PC-9 (cell line): ENCODE measurements around the gene PEF1. TPM values are rescaled to one million over a fixed set of nuclear protein-coding genes. Genes with fewer than 3 reads are reported as not detected.

ENCODE experiments used
- BruUV-seq: library from RNA; stranded (reverse); fragments of 400-500 nt; replicated peaks from 2 replicates; lab custom pipeline; 2021; lab: Mats Ljungman, UMichigan
- CTCF ChIA-PET: fragments of 300-600 bp; sonication (Branson Sonifier 250); formaldehyde crosslinking; loops from one replicate; lab custom pipeline; 2022; ENCODE audit warnings: antibody characterized with exemption; lab: Charles Lee
- POLR2A ChIA-PET: fragments of 300-600 bp; sonication (Branson Sonifier 250); formaldehyde crosslinking; loops from one replicate; lab custom pipeline; 2022; ENCODE audit warnings: antibody characterized with exemption; ENCODE audit not compliant: unreplicated experiment; lab: Charles Lee
- DNase-seq, 2 experiments: peaks; one replicate each; pipeline versions ENCODE4 v3.0.0 to v3.0.0-alpha.2; 2015 to 2022; ENCODE audit warnings: mixed read lengths in 1 of 2
- H2AFZ ChIP-seq: fragments of 200-600 bp; sonication (generic); 2 replicates; pipeline ENCODE4 v1.8.1; 2017; ENCODE audit warnings: antibody characterized with exemption
- H3F3A ChIP-seq: fragments of 200-600 bp; sonication (generic); 2 replicates; pipeline ENCODE4 v1.8.1; 2017; ENCODE audit warnings: antibody characterized with exemption, mild to moderate bottlenecking, low read depth; ENCODE audit not compliant: insufficient read depth
- H3K27ac ChIP-seq: fragments of 200-600 bp; sonication (generic); 2 replicates; pipeline ENCODE4 v1.6.1; 2016; ENCODE audit warnings: mixed run types
- H3K27me3 ChIP-seq: fragments of 200-600 bp; sonication (generic); 2 replicates; pipeline ENCODE4 v1.6.1; 2016; ENCODE audit warnings: low read depth, mixed run types; ENCODE audit not compliant: insufficient read depth
- H3K36me3 ChIP-seq: fragments of 200-600 bp; sonication (generic); 2 replicates; pipeline ENCODE4 v1.6.1; 2016; ENCODE audit warnings: low read depth, mixed run types
- H3K4me1 ChIP-seq: fragments of 200-600 bp; sonication (generic); replicated peaks from 2 replicates; pipeline ENCODE4 v1.6.1; 2016; ENCODE audit warnings: mixed run types; ENCODE audit not compliant: insufficient read depth
- H3K4me2 ChIP-seq: fragments of 200-600 bp; sonication (generic); 2 replicates; pipeline ENCODE4 v1.6.1; 2017; ENCODE audit warnings: mixed run types
- H3K4me3 ChIP-seq: fragments of 200-600 bp; sonication (generic); 2 replicates; pipeline ENCODE4 v1.6.1; 2016; ENCODE audit warnings: mixed run types
- H3K79me2 ChIP-seq: fragments of 200-600 bp; sonication (generic); 2 replicates; pipeline ENCODE4 v1.6.1; 2017; ENCODE audit warnings: low read depth, mixed run types
- H3K9me2 ChIP-seq: fragments of 200-600 bp; sonication (generic); 2 replicates; pipeline ENCODE4 v1.8.1; 2017; ENCODE audit warnings: mild to moderate bottlenecking; ENCODE audit not compliant: insufficient read depth
- H3K9me3 ChIP-seq: fragments of 200-600 bp; sonication (generic); 2 replicates; pipeline ENCODE4 v1.8.1; 2016; ENCODE audit warnings: low read depth; ENCODE audit not compliant: insufficient read depth
- H4K20me1 ChIP-seq: fragments of 200-600 bp; sonication (generic); 2 replicates; pipeline ENCODE4 v1.8.1; 2017; ENCODE audit not compliant: insufficient read depth
- EZH2 ChIP-seq: fragments of 200-600 bp; sonication (generic); IDR thresholded peaks from 2 replicates; pipeline ENCODE4 v1.8.0; 2017; ENCODE audit warnings: antibody characterized with exemption, low read depth
- intact Hi-C: fragments of 100-400 bp; cut with micrococcal nuclease; formaldehyde crosslinking; loops from one replicate; pipeline ENCODE4 v1.10.0; 2022; ENCODE audit not compliant: unreplicated experiment
- total RNA-seq: library from RNA; stranded (reverse); gene quantifications from 2 replicates; pipeline ENCODE4 v1.2.3, GENCODE V29; 2021
- TF ChIP-seq, protein P1 (sequence below): fragments of 200-600 bp; sonication (generic); conservative IDR thresholded peaks from 2 replicates; pipeline ENCODE4 v1.6.1; 2017; ENCODE audit warnings: mixed run types, antibody characterized with exemption, mild to moderate bottlenecking, moderate library complexity

The PEF1 gene
- total RNA-seq, 1 experiment from 2014 or later, result 40.3 TPM

DNA sequence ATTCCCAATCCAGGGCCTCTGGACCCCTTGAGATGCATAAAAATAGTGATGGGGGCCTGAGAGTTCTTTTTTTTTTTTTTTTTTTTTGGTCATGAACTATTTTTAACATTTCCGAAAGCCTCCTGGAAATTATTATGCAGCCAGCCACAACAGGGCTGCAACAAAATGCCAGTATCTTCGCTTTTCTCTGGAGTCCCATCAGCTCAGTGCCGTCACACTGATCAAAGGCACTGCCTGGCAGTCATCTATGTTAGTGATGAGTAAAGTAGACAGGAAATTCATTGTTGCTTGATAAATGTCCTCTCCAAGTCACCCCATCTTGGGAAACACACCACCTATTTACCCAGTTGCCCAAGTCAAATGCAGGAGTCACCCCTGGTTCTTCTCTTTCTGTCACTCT, 15.2 kb upstream of the PEF1 start:
- Histone ChIP-seq H3K27ac (no peak overlapping the region), H3K4me1 (no peaks in the 10 kb centered on the region), H3K9me2 (no peaks in the 10 kb centered on the region), H3K4me2 (no peak overlapping the region), H3F3A (no peaks in the 10 kb centered on the region), H3K4me3 (no peak overlapping the region), H4K20me1 (no peaks in the 10 kb centered on the region), H3K27me3 (no peaks in the 10 kb centered on the region), H2AFZ (no peak overlapping the region), H3K9me3 (no peaks in the 10 kb centered on the region), H3K79me2 (no peaks in the 10 kb centered on the region), H3K36me3 (no peaks in the 10 kb centered on the region)
- TF ChIP-seq EZH2, result no peak
- ChIA-PET POLR2A (no interaction called here), CTCF (no interaction called here)
- intact Hi-C loops, result loop anchor here (5.0 to 10.0 kb wide), 3 partner anchors 302 to 755 kb away; no protein-coding TSS in a partner anchor
- DNase-seq, result no peak
- BruUV-seq, result no TSS peak

DNA sequence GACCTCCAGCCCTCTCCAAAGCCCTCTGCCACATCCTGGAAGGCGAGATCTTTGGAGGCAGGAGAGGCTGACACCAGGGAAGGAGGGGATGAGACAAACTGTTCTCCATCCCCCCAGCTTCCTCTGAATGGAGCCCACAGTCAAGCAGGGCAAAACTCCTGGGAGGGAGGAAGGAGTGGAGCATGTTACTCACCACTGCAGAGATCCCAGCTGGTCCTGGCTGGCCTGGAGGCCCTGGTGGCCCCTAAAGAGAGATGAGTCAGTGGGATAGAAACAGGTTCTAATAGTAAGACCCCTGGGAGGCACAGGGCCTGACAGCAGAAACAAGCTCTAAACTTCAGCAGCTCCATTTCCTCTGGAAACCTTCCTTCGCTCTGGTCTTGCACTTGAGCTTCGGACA, 14.0 kb upstream of the PEF1 start:
- Histone ChIP-seq H3F3A (no peaks in the 10 kb centered on the region), H2AFZ (no peak overlapping the region), H3K4me3 (no peak overlapping the region), H3K9me3 (no peaks in the 10 kb centered on the region), H3K79me2 (no peaks in the 10 kb centered on the region), H3K36me3 (no peaks in the 10 kb centered on the region), H3K4me1 (no peaks in the 10 kb centered on the region), H3K27ac (no peak overlapping the region), H3K27me3 (no peaks in the 10 kb centered on the region), H3K4me2 (no peak overlapping the region), H3K9me2 (no peaks in the 10 kb centered on the region), H4K20me1 (no peaks in the 10 kb centered on the region)
- no TSS peak for BruUV-seq
- ChIA-PET CTCF (no interaction called here), POLR2A (interaction anchor here (0.6 kb wide), 1 partner anchor 159 kb away, joined by 3 read pairs; no protein-coding TSS in a partner anchor)
- TF ChIP-seq, protein P1, sequence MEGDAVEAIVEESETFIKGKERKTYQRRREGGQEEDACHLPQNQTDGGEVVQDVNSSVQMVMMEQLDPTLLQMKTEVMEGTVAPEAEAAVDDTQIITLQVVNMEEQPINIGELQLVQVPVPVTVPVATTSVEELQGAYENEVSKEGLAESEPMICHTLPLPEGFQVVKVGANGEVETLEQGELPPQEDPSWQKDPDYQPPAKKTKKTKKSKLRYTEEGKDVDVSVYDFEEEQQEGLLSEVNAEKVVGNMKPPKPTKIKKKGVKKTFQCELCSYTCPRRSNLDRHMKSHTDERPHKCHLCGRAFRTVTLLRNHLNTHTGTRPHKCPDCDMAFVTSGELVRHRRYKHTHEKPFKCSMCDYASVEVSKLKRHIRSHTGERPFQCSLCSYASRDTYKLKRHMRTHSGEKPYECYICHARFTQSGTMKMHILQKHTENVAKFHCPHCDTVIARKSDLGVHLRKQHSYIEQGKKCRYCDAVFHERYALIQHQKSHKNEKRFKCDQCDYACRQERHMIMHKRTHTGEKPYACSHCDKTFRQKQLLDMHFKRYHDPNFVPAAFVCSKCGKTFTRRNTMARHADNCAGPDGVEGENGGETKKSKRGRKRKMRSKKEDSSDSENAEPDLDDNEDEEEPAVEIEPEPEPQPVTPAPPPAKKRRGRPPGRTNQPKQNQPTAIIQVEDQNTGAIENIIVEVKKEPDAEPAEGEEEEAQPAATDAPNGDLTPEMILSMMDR, result no peak
- no peak for TF ChIP-seq EZH2
- DNase-seq, result no peak
- intact Hi-C loops, result no loop called here

DNA sequence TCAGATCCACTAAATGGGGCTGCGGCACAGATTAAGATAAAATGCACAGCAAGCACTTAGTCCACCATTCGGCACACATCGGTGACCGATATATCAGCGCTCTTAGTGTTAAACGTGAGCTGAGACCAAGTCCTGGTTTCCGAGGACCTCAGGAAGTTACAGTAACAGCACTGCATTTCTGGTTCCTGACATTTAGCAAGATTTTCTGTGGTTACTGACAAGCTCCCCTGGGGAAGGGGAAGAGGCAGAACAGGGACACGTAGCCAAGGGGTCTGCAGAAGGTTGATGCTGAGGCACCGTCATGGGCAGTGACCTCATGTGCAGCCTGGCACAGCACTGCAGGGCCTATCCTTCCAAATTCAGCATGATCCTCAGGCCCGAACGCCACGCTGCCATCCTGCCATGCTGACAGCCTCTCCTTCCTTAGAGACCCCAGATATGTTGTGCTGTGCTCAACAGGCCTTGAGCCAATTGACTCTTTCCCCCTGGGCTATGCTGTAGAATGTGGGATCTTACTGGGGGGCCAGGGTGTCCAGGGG, 13.4 kb upstream of the PEF1 start:
- CTCF ChIA-PET, result interaction anchor here (0.5 kb wide), 1 partner anchor 131 kb away, joined by 11 read pairs; no protein-coding TSS in a partner anchor
- H2AFZ ChIP-seq, result no peak overlapping the region
- H3K4me3 ChIP-seq, result no peak overlapping the region
- no peaks in the 10 kb centered on the region for H3K9me3 ChIP-seq
- BruUV-seq, result no TSS peak
- no peaks in the 10 kb centered on the region for H3K36me3 ChIP-seq
- POLR2A ChIA-PET, result interaction anchor here (0.6 kb wide), 1 partner anchor 160 kb away, joined by 3 read pairs; no protein-coding TSS in a partner anchor
- no peaks in the 10 kb centered on the region for H3K79me2 ChIP-seq
- H3K4me1 ChIP-seq, result no peaks in the 10 kb centered on the region
- intact Hi-C loops, result no loop called here
- no peaks in the 10 kb centered on the region for H3K9me2 ChIP-seq
- no peaks in the 10 kb centered on the region for H4K20me1 ChIP-seq
- H3F3A ChIP-seq, result no peaks in the 10 kb centered on the region
- no peak for DNase-seq
- no peaks in the 10 kb centered on the region for H3K27me3 ChIP-seq
- TF ChIP-seq EZH2, result no peak
- H3K4me2 ChIP-seq, result no peak overlapping the region
- H3K27ac ChIP-seq, result no peak overlapping the region

DNA sequence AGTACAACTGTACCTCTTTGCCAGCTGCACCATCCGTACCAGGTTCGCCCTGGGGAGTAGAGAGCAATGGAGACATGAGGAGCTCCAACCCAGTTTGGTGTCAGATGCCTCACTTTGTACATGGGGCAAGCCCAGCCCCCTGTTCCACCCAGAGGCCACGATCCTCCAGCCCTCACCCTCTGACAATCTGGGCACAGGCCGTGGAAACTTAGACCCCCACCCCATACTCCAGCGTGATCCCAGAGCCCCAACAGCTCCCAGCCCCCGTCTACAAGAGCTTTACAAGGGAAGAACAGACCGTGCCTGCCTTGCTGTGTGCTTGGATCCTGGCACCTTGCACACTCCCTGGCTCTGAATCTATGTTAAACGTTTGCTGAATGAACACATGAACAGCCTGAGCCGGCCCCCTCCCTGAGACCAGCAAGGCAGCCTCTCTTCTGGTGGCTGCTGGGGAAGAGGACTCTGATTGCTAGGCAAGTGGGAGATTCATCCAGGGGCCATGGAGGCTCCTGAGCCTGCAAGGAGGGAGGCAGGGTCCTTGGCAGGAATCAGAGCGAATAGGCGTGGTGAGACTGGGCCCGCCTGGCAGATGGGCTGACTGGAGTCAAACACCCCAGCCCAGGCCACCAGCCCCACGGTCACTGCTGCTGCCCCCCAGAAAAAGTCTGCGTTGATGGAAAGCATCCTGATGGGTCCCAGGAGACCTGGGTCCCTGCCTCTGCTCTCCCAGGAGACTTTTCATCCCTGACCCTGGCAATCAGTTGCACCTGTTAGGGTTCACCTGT, 12.5 kb upstream of the PEF1 start:
- DNase-seq, result no peak
- Histone ChIP-seq H3K36me3 (no peaks in the 10 kb centered on the region), H3K27me3 (no peaks in the 10 kb centered on the region), H4K20me1 (no peaks in the 10 kb centered on the region), H3K79me2 (no peaks in the 10 kb centered on the region), H3K4me3 (no peak overlapping the region), H3F3A (no peaks in the 10 kb centered on the region), H3K9me3 (no peaks in the 10 kb centered on the region), H2AFZ (no peak overlapping the region), H3K9me2 (no peaks in the 10 kb centered on the region), H3K27ac (no peak overlapping the region), H3K4me1 (no peaks in the 10 kb centered on the region), H3K4me2 (no peak overlapping the region)
- TF ChIP-seq, protein P1, result no peak
- TF ChIP-seq EZH2, result no peak
- BruUV-seq, result no TSS peak
- ChIA-PET POLR2A (interaction anchor here (0.7 kb wide), 1 partner anchor 69 kb away, joined by 3 read pairs; no protein-coding TSS in a partner anchor), CTCF (no interaction called here)
- intact Hi-C loops, result no loop called here
